Epithelial cell of proximal tubule (primary cell): ENCODE data around the gene ARMC9. TPM values are rescaled to one million over a fixed set of nuclear protein-coding genes. Genes with fewer than 3 reads are reported as not detected.

Experiments
- DNase-seq: peaks from one replicate; pipeline ENCODE4 v3.0.0-alpha.2; 2011; ENCODE audit warnings: low read depth
- H3K4me3 ChIP-seq: 2 replicates; pipeline ENCODE4 v1.5.1; 2011; ENCODE audit warnings: low read depth, mild to moderate bottlenecking, low read length
- CTCF ChIP-seq: conservative IDR thresholded peaks from 2 replicates; pipeline ENCODE4 v1.5.1; 2012; ENCODE audit warnings: low read depth, mild to moderate bottlenecking, low read length
- total RNA-seq: library from RNA; depleted of rRNA; stranded (reverse); fragments of >200 nt; gene quantifications from 2 replicates; pipeline ENCODE4 v1.2.3, GENCODE V29; 2015

Gene ARMC9
- total RNA-seq, 1 donor from 2014 or later: 12.6 TPM

DNA sequence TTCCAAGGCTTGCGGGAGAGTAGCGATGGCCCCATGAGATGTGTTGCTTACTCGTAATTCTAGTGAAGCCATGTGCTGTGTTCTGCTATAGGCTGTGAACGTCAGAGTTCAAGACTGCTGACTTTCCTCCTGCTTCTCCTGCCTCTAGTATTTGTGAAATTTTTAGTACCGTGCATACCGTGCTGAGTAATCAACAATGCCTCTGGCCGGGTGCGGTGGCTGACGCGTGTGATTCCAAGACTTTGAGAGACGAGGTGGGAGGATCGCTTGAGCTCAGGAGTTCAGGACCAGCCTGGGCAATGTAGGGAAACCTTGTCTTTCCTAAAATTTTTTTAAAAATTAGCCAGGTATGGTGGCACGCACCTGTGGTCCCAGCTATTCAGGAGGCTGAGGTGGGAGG, 137.2 kb downstream of the ARMC9 start:
- H3K4me3 ChIP-seq: no peak overlapping the region
- no peak for TF ChIP-seq CTCF
- DNase-seq: no peak

GRCh38 chr2:231336236-231336635, 137.8 kb downstream of the ARMC9 start:
- DNase-seq: no peak
- H3K4me3 ChIP-seq: no peak overlapping the region
- no peak for TF ChIP-seq CTCF

DNA sequence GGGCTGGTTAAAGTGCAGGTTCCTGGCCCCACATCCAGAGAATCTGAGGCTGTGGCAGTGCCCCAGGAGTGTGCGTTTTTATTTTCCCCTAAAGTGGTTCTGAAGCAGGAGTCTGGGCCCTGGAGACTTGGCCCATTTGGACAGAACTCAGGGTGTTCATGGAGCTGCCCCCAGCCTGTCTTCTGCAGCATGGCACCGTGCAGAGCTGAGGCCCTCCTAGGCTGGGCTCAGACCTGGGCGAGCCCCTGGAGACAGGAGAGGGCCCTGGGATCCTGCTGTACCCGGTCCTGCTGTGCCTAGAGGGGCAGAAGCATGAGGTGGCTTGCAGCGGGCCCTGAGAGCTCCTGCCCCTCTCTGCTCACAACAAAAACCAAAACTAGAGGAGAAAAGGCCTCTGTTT, 138.3 kb downstream of the ARMC9 start:
- DNase-seq: no peak
- H3K4me3 ChIP-seq: no peak overlapping the region
- no peak for TF ChIP-seq CTCF

- no peak for DNase-seq
- no peak overlapping the region for H3K4me3 ChIP-seq
- no peak for TF ChIP-seq CTCF
Measured at GRCh38 chr2:231337807-231338759, 139.7 kb downstream of the ARMC9 start.

GRCh38 chr2:231339316-231339715, 140.9 kb downstream of the ARMC9 start:
- TF ChIP-seq CTCF: no peak
- DNase-seq: no peak

DNA sequence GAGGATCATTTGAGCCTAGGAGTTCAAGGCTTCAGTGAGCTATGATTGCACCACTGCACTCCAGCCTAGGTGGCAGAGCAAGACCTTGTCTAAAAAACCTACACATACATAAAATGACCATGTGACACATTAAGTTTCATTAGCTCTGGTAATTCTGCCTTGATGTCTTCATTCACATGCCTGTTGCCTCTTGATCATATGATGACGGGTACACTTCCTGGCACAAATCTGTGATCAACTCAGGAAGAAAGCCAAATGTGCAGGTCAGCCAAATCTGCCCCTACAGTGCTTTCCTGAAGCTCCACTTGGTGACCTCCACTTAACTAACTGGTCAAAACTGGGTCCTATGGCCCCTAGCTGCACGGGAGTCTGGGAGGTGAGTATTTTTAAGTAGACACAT, 142.7 kb downstream of the ARMC9 start:
- no peak for TF ChIP-seq CTCF
- H3K4me3 ChIP-seq: no peak overlapping the region
- no peak for DNase-seq

More at GRCh38 chr2:231339316-231339715, 140.9 kb downstream of the ARMC9 start:
- no peak overlapping the region for H3K4me3 ChIP-seq
